ENCODE measurements around the gene VCL.
"Not testable (repeated sequence)": the region's sequence is repeated elsewhere in the genome, so short reads cannot be mapped to it uniquely, and the experiment has no call there.

Gene VCL

GRCh38 chr10:74022926-74023629 lies 25.2 kb downstream of the VCL start:
- Histone ChIP-seq H3K4me3 (ENCODE audit: low read depth, low read length) (no peak overlapping the region), H3K9me3 (no peaks in the 10 kb centered on the region), H3K36me3 (no peaks in the 10 kb centered on the region), H3K27me3 (no peaks in the 10 kb centered on the region), H3K4me1 (peaks cover 4% of the 10 kb centered on the region; the same call in 1 of the 2 replicates)
- TF ChIP-seq, protein P1, sequence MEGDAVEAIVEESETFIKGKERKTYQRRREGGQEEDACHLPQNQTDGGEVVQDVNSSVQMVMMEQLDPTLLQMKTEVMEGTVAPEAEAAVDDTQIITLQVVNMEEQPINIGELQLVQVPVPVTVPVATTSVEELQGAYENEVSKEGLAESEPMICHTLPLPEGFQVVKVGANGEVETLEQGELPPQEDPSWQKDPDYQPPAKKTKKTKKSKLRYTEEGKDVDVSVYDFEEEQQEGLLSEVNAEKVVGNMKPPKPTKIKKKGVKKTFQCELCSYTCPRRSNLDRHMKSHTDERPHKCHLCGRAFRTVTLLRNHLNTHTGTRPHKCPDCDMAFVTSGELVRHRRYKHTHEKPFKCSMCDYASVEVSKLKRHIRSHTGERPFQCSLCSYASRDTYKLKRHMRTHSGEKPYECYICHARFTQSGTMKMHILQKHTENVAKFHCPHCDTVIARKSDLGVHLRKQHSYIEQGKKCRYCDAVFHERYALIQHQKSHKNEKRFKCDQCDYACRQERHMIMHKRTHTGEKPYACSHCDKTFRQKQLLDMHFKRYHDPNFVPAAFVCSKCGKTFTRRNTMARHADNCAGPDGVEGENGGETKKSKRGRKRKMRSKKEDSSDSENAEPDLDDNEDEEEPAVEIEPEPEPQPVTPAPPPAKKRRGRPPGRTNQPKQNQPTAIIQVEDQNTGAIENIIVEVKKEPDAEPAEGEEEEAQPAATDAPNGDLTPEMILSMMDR (IDR thresholded peaks at IDR 0.05; ENCODE audit: low read depth, low read length) = no peak
- no peak for DNase-seq

GRCh38 chr10:74024600-74024999 lies 26.7 kb downstream of the VCL start:
- no peak overlapping the region for H3K4me3 ChIP-seq (ENCODE audit: low read depth, low read length)
- no peaks in the 10 kb centered on the region for H3K36me3 ChIP-seq
- no peaks in the 10 kb centered on the region for H3K27me3 ChIP-seq
- H3K9me3 ChIP-seq = no peaks in the 10 kb centered on the region
- TF ChIP-seq, protein P1 (IDR thresholded peaks at IDR 0.05; ENCODE audit: low read depth, low read length) = no peak
- H3K4me1 ChIP-seq = peaks cover 4% of the 10 kb centered on the region; the same call in 1 of the 2 replicates
- DNase-seq = no peak

DNA sequence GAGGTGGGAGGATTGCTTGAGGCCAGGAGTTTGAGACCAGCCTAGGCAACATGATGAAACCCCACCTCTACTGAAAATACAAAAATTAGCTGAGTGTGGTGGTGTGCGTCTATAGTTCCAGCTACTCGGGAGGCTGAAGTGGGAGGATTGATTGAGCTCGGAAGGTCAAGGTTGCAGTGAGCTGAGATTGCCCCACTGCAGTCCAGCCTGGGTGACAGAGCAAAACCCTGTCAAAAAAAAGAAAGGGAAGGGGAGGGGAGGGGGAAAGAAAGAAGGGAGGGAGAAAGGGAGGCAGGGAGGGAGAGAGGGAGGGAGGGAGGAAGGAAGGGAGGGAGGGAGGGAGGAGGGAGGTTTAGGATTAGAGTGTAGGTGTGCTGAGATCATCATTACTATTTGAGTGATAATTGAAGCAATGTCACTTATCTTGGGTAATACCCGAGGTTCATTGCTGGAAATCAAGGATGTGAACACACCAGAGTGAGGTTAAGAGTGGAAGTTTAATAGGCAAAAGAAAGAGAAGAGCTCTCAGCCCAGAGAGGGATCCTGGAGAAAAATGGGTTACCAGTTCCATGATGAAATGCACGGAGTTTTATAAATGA lies 27.6 kb downstream of the VCL start:
- H3K27me3 ChIP-seq = no peaks in the 10 kb centered on the region
- H3K9me3 ChIP-seq = no peaks in the 10 kb centered on the region
- H3K4me1 ChIP-seq = peaks cover 4% of the 10 kb centered on the region; the same call in 1 of the 2 replicates
- TF ChIP-seq, protein P1 (IDR thresholded peaks at IDR 0.05; ENCODE audit: low read depth, low read length) = no peak
- no peak overlapping the region for H3K4me3 ChIP-seq (ENCODE audit: low read depth, low read length)
- H3K36me3 ChIP-seq = no peaks in the 10 kb centered on the region
- no peak for DNase-seq

DNA sequence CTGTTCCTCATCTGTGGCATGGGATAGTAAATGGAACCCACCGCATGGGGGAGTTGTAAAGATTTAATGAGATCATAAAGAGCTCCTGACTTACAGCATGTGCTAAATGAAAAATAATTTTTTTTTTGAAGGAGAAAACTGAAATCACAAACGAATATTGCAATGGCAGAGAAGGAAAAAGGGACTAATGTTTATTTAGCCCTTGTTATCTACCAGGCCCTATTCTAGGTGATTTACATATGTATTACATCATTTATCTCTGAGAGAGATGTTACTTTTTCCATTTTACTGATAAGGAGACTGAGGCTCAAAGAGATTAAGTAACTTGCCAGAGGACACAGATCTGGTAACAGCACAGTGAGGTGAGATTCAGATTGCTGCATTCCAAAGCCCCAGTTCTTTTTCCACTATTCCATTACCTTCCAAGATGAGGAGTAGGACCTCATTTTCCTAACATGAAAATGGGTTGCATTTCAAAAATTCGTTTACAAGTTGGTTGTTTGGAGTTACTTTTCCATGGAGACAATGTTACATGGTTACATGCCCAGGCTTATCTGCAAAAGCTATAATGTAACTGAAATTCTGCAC lies 28.6 kb downstream of the VCL start:
- Histone ChIP-seq H3K4me1 (peaks cover 4% of the 10 kb centered on the region; the same call in 1 of the 2 replicates), H3K36me3 (no peaks in the 10 kb centered on the region)
- no peak for DNase-seq

DNA sequence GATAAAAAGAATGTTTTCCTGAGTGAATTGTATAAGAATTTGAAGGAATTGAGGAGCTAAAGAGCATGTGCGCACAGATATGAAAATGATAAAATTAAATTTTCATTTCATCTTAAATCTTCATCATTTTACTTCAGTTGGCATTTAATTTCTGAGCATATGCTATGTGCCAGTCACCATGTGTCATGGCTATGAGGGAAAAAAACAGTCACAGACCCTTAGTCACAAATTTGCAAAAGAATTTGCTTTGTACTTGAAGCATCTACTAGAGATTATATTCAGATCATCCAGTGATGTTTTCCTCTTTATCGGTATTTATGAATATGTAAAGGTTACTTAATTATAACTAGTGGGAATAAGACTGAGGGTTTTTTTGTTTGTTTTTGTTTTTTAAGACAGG lies 29.8 kb downstream of the VCL start:
- no peak for DNase-seq
- TF ChIP-seq, protein P1 (IDR thresholded peaks at IDR 0.05; ENCODE audit: low read depth, low read length) = no peak
- no peaks in the 10 kb centered on the region for H3K9me3 ChIP-seq
- H3K36me3 ChIP-seq = no peaks in the 10 kb centered on the region
- no peak overlapping the region for H3K4me3 ChIP-seq (ENCODE audit: low read depth, low read length)
- H3K4me1 ChIP-seq = peaks cover 4% of the 10 kb centered on the region; the same call in 1 of the 2 replicates
- H3K27me3 ChIP-seq = no peaks in the 10 kb centered on the region

More for the DNA sequence above, 28.6 kb downstream of the VCL start:
- Histone ChIP-seq H3K27me3 (no peaks in the 10 kb centered on the region), H3K4me3 (ENCODE audit: low read depth, low read length) (no peak overlapping the region), H3K9me3 (no peaks in the 10 kb centered on the region)
- TF ChIP-seq, protein P1 (IDR thresholded peaks at IDR 0.05; ENCODE audit: low read depth, low read length) = no peak

GRCh38 chr10:74029943-74030342 lies 32.0 kb downstream of the VCL start:
- DNase-seq = no peak
- Histone ChIP-seq H3K4me1 (no peaks in the 10 kb centered on the region), H3K27me3 (no peaks in the 10 kb centered on the region), H3K4me3 (ENCODE audit: low read depth, low read length) (no peak overlapping the region), H3K9me3 (no peaks in the 10 kb centered on the region), H3K36me3 (no peaks in the 10 kb centered on the region)
- TF ChIP-seq, protein P1 (IDR thresholded peaks at IDR 0.05; ENCODE audit: low read depth, low read length) = no peak

- not testable (repeated sequence) for H3K4me1 ChIP-seq; H3K27me3 ChIP-seq; H3K9me3 ChIP-seq; H3K36me3 ChIP-seq; DNase-seq; H3K4me3 ChIP-seq (ENCODE audit: low read depth, low read length)
Measured at GRCh38 chr10:74032208-74032607, 34.3 kb downstream of the VCL start.

All from BE2C (cell line).